ENCODE measurements around the gene ACKR2.
A peak's percentile ranks its signal among the peaks of the same experiment; 100 is the strongest.
"Not testable (repeated sequence)": the region's sequence is repeated elsewhere in the genome, so short reads cannot be mapped to it uniquely, and the experiment has no call there.

Gene ACKR2

DNA sequence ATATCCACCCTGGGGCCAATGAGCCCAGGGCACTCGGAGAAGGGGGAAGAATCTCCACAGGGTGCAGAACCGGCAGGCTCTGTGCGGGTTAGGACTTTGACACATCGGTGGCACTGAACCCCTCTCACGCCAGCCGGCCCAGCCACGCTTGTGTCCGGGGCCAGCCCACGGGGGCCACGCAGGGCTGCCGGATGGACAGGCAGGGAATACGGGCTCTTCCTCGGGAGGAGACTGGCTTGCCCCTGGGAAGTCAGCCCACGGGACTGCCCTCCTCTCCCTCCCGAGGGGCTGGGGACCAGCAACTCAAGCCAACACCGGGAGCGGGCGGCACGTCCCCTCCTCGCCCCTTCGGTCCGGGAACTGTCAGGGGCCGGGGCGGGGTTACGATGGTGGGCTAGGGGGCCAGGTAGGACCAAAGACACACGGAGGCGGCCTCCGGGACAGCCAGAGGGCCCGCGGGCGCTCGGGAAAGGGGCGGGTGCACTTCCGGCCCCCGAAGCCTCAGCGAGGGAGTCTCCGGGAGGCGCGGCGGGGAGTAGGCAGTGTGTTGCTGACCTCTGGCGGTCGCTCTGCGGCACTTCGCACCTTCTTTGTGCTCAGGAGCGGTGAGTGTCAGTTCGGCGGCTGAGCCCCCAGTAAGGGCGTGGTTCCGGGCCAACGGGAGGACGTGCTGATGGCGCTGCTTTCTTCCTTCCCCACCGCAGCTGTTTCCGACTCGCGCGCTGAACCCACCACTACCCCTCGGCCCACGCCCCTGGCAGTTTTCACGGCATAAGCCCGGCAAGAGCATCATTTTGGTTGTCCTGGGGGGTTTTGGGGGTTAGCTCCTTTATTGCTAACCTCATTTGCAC, 71.6 kb downstream of the ACKR2 start:
- Histone ChIP-seq H3K27me3 (no peaks in the 10 kb centered on the region), H3K4me3 (ENCODE audit: low read depth, low read length) (peak overlapping the region; percentile 55), H3K9me3 (no peaks in the 10 kb centered on the region), H3K4me1 (no peaks in the 10 kb centered on the region), H3K36me3 (no peaks in the 10 kb centered on the region)
- DNase-seq, result peak; percentile 78
- TF ChIP-seq, protein P1, sequence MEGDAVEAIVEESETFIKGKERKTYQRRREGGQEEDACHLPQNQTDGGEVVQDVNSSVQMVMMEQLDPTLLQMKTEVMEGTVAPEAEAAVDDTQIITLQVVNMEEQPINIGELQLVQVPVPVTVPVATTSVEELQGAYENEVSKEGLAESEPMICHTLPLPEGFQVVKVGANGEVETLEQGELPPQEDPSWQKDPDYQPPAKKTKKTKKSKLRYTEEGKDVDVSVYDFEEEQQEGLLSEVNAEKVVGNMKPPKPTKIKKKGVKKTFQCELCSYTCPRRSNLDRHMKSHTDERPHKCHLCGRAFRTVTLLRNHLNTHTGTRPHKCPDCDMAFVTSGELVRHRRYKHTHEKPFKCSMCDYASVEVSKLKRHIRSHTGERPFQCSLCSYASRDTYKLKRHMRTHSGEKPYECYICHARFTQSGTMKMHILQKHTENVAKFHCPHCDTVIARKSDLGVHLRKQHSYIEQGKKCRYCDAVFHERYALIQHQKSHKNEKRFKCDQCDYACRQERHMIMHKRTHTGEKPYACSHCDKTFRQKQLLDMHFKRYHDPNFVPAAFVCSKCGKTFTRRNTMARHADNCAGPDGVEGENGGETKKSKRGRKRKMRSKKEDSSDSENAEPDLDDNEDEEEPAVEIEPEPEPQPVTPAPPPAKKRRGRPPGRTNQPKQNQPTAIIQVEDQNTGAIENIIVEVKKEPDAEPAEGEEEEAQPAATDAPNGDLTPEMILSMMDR (IDR thresholded peaks at IDR 0.05; ENCODE audit: low read depth, low read length), result peak; percentile 69

DNA sequence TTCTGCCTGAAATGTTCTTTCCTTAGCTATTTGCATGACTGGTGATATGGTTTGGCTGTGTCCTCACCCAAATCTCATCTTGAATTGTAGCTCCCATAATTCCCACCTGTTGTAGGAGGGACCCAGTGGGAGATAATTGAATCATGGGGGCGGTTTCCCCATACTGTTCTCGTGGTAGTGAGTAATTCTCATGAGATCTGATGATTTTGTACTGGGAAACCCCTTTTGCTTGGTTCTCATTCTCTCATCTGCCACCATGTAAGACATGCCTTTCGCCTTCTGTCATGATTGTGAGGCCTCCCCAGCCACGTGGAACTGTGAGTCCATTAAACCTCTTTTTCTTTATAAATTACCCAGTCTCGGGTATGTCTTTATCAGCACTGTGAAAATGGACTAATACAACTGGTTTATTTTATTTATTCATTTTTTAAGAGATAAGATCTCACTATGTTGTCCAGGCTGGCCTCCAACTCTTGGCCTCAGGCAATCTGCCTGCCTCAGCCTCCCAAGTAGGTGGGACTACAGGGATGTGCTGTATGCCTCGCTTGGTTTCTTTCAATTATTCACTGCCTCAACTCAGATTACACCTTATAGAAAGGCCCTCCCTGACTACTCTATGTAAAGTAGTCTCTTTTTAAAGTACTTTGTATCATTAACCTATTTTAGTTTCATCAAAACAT, 74.1 kb downstream of the ACKR2 start:
- not testable (repeated sequence) for H3K27me3 ChIP-seq; H3K9me3 ChIP-seq; H3K4me3 ChIP-seq (ENCODE audit: low read depth, low read length); H3K4me1 ChIP-seq; DNase-seq; H3K36me3 ChIP-seq

DNA sequence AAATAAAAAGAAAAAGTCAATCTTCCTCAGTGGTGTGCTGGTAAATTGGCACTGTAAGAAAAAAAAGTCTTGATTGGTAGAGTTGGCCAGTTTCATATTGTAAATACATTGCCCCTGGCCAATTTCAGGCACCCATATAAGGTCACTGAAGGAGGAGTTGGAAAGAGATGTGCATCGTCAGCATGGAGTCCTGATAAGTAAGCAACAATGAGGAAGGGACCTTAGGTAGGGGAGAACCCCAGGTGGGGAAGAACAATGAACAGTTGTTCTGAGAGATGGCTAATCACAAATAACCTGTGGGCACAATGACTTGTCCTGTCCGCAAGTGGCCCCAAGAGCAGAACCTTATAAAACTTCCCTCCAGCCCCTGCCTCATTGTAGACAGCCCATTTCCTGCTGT, 75.1 kb downstream of the ACKR2 start:
- TF ChIP-seq, protein P1 (IDR thresholded peaks at IDR 0.05; ENCODE audit: low read depth, low read length), result no peak
- no peak overlapping the region for H3K4me3 ChIP-seq (ENCODE audit: low read depth, low read length)
- H3K36me3 ChIP-seq, result no peaks in the 10 kb centered on the region
- DNase-seq, result no peak
- H3K27me3 ChIP-seq, result no peaks in the 10 kb centered on the region
- H3K9me3 ChIP-seq, result no peaks in the 10 kb centered on the region
- H3K4me1 ChIP-seq, result no peaks in the 10 kb centered on the region

DNA sequence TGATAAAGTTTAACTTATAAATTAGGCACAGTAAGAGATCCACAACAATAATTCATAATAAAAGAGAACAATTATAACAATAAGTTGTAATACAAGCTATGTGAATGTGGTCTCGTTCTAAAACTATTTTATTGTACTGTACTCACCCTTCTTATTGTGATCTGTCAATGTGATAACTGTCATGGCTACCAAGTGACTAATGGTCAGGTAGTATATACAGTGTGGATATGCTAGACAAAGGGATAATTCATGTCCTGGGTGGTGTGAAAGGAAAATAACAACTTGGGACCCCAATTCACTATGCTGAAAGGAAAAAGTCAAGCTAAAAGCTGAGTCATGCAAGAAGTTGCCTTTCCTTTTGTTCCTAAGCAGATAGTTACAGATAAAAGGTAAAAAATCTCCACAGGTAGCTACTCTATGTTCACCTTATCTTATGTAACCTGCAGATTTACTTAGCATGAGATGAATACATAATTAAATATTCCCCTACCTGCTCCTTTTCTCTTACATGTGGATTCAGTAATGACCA, 77.1 kb downstream of the ACKR2 start:
- Histone ChIP-seq H3K9me3 (no peaks in the 10 kb centered on the region), H3K36me3 (no peaks in the 10 kb centered on the region), H3K27me3 (no peaks in the 10 kb centered on the region), H3K4me3 (ENCODE audit: low read depth, low read length) (no peak overlapping the region), H3K4me1 (no peaks in the 10 kb centered on the region)
- TF ChIP-seq, protein P1 (IDR thresholded peaks at IDR 0.05; ENCODE audit: low read depth, low read length), result no peak
- DNase-seq, result no peak

DNA sequence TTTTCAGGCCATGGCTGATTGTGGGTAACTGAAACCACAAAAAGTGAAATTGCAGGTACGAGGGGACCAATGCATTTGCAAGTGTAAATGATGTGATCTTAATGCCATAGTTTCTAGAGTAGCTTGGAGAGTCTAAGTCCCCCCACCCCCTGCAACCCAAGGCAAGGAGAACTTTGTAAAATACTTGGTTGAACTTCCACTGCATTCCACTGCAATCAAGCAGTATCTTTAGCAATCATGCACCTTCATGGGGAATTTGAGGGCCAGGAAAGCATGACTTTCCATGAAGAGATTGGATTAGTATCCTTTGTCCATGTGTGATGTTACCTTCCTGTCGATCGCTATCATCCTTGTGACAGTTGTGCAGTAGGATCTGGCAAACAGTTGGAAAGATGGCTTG, 77.8 kb downstream of the ACKR2 start:
- no peaks in the 10 kb centered on the region for H3K36me3 ChIP-seq
- H3K4me1 ChIP-seq, result no peaks in the 10 kb centered on the region
- no peaks in the 10 kb centered on the region for H3K27me3 ChIP-seq
- no peaks in the 10 kb centered on the region for H3K9me3 ChIP-seq
- TF ChIP-seq, protein P1 (IDR thresholded peaks at IDR 0.05; ENCODE audit: low read depth, low read length), result no peak
- DNase-seq, result no peak
- no peak overlapping the region for H3K4me3 ChIP-seq (ENCODE audit: low read depth, low read length)

DNA sequence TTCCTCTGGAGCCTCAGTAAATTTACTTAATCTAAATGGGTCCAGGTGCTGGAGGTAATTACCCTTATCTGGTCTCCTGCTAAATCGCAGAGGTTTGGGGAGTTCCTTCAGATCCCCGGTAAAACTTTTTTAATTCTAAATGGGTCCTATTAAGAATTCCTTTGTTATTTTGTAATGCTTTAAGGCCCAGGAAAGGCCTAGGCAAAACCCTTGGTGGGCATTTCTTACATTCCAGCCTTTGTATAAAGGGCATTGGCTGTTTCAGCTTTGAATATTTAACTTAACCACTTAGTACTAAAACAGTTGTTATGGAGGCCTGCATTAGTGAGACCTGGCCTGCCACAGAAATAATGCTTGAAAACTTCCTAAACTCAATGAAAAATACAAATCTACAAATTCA, 81.8 kb downstream of the ACKR2 start:
- Histone ChIP-seq H3K9me3 (no peaks in the 10 kb centered on the region), H3K4me3 (ENCODE audit: low read depth, low read length) (no peak overlapping the region), H3K27me3 (no peaks in the 10 kb centered on the region), H3K4me1 (no peaks in the 10 kb centered on the region), H3K36me3 (no peaks in the 10 kb centered on the region)
- no peak for DNase-seq
- TF ChIP-seq, protein P1 (IDR thresholded peaks at IDR 0.05; ENCODE audit: low read depth, low read length), result no peak

Measured in BE2C (cell line).